ENCODE measurements around the gene NPIPB8. TPM values are rescaled to one million over a fixed set of nuclear protein-coding genes. Genes with fewer than 3 reads are reported as not detected.
"Not testable (repeated sequence)": the region's sequence is repeated elsewhere in the genome, so short reads cannot be mapped to it uniquely, and the experiment has no call there.

Gene NPIPB8
- total RNA-seq, 5 donors from 2014 or later (not counting 1 experiment from before 2014, with no cell fraction given): 0.76 to 3.7 (median 2.1) TPM; not detected in 2

DNA sequence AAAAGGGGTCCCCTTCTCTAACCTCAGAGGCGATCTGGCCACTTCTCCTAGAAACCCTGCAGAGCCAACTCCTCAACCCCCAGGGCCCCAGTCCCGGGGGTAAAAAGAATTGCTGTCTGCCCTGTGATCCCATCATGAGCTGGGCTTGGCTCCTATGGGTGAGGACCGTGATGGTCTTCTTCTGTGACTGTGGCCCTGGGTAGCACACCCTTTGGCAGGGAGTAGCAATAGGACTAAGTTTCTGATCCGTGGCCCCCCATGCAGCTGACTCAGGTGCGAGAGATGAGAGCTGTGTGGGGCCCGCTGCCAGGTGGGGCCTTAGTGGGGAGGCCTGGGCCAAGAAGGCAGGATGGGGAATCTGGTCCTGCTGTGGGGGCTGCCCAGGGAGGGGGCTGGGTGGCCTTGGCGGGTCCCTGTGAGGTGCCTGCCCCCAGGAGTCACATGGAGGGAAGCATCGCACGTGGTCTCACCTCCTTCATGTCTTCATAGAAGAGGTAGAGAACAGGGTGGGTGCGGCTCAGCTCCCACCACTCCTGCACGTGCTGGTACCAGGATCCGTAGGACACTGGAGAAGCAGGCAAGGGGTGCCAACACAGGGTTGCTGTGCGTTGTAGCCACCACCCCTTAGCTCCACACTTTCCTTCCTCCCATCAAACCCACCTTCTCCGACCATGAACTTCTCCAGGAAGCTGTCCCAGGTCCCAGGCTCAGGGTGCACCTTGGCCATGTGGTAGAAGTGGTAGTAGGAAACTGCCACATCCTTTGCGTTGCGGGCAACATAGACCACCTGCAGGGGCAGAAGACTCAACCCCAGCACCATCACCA is 31.4 kb upstream of the NPIPB8 start:
- WGBS (ENCODE audit: insufficient coverage): 70% methylated on average over 5 of the region's 16 CpGs
- Histone ChIP-seq H3K4me3 (ENCODE audit: control insufficient read depth in 1 of 2, extremely low read depth in 1 of 2, low read length in 1 of 2) (no peak overlapping the region), H3K36me3 (ENCODE audit: control insufficient read depth in 2 of 2, extremely low read depth in 1 of 2, insufficient read depth in 1 of 2, low read length in 1 of 2) (peaks cover 0 to 3% of the 10 kb centered on the region in 2 donors), H3K27ac (ENCODE audit: low read length) (no peak overlapping the region), H3K4me1 (ENCODE audit: control insufficient read depth in 1 of 2, extremely low read depth in 1 of 2, insufficient read depth in 2 of 2, low read length in 2 of 2) (peaks cover 2 to 7% of the 10 kb centered on the region in 2 experiments), H3K27me3 (replicated peaks in 1 of 2; ENCODE audit: control insufficient read depth in 2 of 2, extremely low read depth in 1 of 2, insufficient read depth in 2 of 2, low read length in 1 of 2) (no peaks in the 10 kb centered on the region), H3K9me3 (no peaks in the 10 kb centered on the region)
- Mint-ChIP-seq H3K9me3 (no peaks in the 10 kb centered on the region), H3K36me3 (no peaks in the 10 kb centered on the region), H3K4me1 (peaks cover 12 to 23% (median 16%) of the 10 kb centered on the region in 3 donors), H3K27me3 (no peaks in the 10 kb centered on the region), H3K27ac (no peak overlapping the region), H3K4me3 (no peak overlapping the region)
- CTCF ChIA-PET: no interaction called here
- DNase-seq: no peak
- no peak for ATAC-seq (replicated peaks in 1 of 4)
- POLR2A ChIA-PET: interaction anchor here in 1 of 2 donors (0.5 kb wide), 2 partner anchors 17 to 56 kb away, joined by 3 read pairs; no protein-coding TSS in a partner anchor

DNA sequence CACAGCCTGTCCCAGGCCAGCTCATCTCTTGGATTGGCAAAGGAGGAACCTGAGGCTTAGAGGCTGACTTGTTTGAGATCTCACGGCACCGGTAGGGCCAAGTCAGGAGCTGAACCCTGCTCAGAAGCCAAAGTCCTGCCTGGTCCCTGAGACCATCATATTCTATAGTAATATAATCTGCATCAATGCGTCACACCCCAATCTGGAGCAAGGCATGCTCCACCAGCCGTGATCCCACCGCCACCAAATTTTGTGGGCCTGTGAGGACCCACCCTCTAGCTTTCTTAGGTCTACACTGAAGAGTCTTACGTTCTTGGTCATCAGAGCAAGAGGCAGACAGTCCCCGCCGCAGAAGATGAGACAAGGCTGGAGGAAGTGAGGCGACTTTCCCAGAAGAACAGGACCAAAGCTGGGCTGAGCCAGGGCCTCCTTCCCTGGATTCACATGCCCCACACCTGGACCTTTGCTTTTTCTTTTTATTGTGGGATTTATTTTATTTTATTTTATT is 30.7 kb upstream of the NPIPB8 start:
- Mint-ChIP-seq H3K27me3 (no peaks in the 10 kb centered on the region), H3K36me3 (no peaks in the 10 kb centered on the region), H3K4me1 (peaks cover 12 to 23% (median 16%) of the 10 kb centered on the region in 3 donors), H3K4me3 (no peak overlapping the region), H3K9me3 (no peaks in the 10 kb centered on the region), H3K27ac (no peak overlapping the region)
- H3K27me3 ChIP-seq (replicated peaks in 1 of 2; ENCODE audit: control insufficient read depth in 2 of 2, extremely low read depth in 1 of 2, insufficient read depth in 2 of 2, low read length in 1 of 2): no peaks in the 10 kb centered on the region
- POLR2A ChIA-PET: interaction anchor here in 1 of 2 donors (0.5 kb wide), 1 partner anchor 16 kb away, joined by 3 read pairs; no protein-coding TSS in a partner anchor
- DNase-seq (no peak), ATAC-seq (replicated peaks in 1 of 4) (no peak)
- WGBS (ENCODE audit: insufficient coverage): 100% methylated on average over 2 of the region's 9 CpGs
- CTCF ChIA-PET: no interaction called here
- no peaks in the 10 kb centered on the region for H3K9me3 ChIP-seq
- H3K27ac ChIP-seq (ENCODE audit: low read length): no peak overlapping the region
- peaks cover 2 to 7% of the 10 kb centered on the region in 2 experiments for H3K4me1 ChIP-seq (ENCODE audit: control insufficient read depth in 1 of 2, extremely low read depth in 1 of 2, insufficient read depth in 2 of 2, low read length in 2 of 2)
- H3K4me3 ChIP-seq (ENCODE audit: control insufficient read depth in 1 of 2, extremely low read depth in 1 of 2, low read length in 1 of 2): no peak overlapping the region
- peaks cover 0 to 3% of the 10 kb centered on the region in 2 donors for H3K36me3 ChIP-seq (ENCODE audit: control insufficient read depth in 2 of 2, extremely low read depth in 1 of 2, insufficient read depth in 1 of 2, low read length in 1 of 2)

DNA sequence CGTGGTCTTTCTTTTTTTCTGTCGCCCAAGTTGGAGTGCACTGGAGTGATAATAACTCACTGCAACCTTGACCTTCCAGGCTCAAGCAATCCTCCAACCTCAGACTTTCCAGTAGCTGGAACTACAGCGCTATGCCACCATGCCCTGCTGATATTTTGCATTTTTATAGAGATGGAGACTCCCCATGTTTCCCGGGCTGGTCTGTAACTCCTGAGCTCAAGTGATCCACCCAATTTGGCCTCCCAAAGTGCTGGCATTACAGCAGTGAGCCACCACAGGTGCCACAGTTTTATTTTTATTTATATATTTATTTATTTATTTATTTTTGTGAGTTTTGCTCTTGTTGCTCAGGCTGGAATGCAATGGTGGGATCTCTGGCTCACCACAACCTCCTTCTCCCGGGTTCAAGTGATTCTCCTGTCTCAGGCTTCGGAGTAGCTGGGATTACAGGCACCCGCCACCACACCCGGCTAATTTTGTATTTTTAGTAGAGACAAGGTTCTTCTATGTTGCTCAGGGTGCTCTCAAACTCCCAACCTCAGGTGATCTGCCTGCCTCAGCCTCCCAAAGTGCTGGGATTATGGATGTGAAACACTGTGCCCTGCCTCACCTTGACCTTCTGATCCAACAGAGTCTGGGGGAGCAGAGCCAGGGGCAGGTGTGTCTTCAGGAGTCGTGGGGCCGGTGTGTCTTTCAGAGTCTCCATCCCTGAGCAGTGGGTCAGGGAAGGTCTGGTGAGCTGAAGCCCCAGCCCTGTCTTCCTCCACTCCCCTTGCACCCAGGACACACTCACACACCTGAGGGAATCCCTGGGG is 30.0 kb upstream of the NPIPB8 start:
- ATAC-seq (replicated peaks in 1 of 4); H3K27ac Mint-ChIP-seq; H3K4me3 ChIP-seq (ENCODE audit: control insufficient read depth in 1 of 2, extremely low read depth in 1 of 2, low read length in 1 of 2); H3K27ac ChIP-seq (ENCODE audit: low read length); H3K9me3 Mint-ChIP-seq; DNase-seq; H3K36me3 ChIP-seq (ENCODE audit: control insufficient read depth in 2 of 2, extremely low read depth in 1 of 2, insufficient read depth in 1 of 2, low read length in 1 of 2); H3K36me3 Mint-ChIP-seq; H3K27me3 Mint-ChIP-seq; H3K4me1 ChIP-seq (ENCODE audit: control insufficient read depth in 1 of 2, extremely low read depth in 1 of 2, insufficient read depth in 2 of 2, low read length in 2 of 2); CTCF ChIA-PET; H3K4me3 Mint-ChIP-seq; H3K9me3 ChIP-seq; H3K27me3 ChIP-seq (replicated peaks in 1 of 2; ENCODE audit: control insufficient read depth in 2 of 2, extremely low read depth in 1 of 2, insufficient read depth in 2 of 2, low read length in 1 of 2): not testable (repeated sequence)
- POLR2A ChIA-PET: interaction anchor here in 1 of 2 donors (0.6 kb wide), 1 partner anchor 15 kb away, joined by 3 read pairs; no protein-coding TSS in a partner anchor
- peaks cover 12 to 23% (median 16%) of the 10 kb centered on the region in 3 donors for H3K4me1 Mint-ChIP-seq
- WGBS (ENCODE audit: insufficient coverage): no CpG with 5 or more reads among the region's 10 CpGs

DNA sequence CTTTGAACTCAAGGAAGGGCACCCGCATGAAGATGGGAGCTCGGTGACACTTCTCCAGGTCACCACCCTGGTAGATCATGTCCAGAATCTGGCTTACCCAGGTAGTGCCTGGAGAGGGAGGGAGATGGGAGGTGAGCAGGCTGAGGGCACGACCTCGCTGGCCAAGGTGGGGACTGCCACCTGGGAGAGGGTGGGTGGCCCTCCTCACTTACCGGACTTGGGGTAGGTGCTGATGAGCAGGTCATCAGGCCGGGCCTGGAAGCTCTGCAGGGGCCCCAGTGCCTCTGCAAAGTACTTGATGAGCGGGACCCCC is 29.4 kb upstream of the NPIPB8 start:
- H3K27ac ChIP-seq (ENCODE audit: low read length); H3K27me3 Mint-ChIP-seq; H3K36me3 ChIP-seq (ENCODE audit: control insufficient read depth in 2 of 2, extremely low read depth in 1 of 2, insufficient read depth in 1 of 2, low read length in 1 of 2); CTCF ChIA-PET; H3K27me3 ChIP-seq (replicated peaks in 1 of 2; ENCODE audit: control insufficient read depth in 2 of 2, extremely low read depth in 1 of 2, insufficient read depth in 2 of 2, low read length in 1 of 2); H3K4me1 ChIP-seq (ENCODE audit: control insufficient read depth in 1 of 2, extremely low read depth in 1 of 2, insufficient read depth in 2 of 2, low read length in 2 of 2); ATAC-seq (replicated peaks in 1 of 4); POLR2A ChIA-PET; DNase-seq; H3K9me3 Mint-ChIP-seq; H3K36me3 Mint-ChIP-seq; H3K9me3 ChIP-seq; H3K4me3 Mint-ChIP-seq; H3K4me3 ChIP-seq (ENCODE audit: control insufficient read depth in 1 of 2, extremely low read depth in 1 of 2, low read length in 1 of 2); H3K27ac Mint-ChIP-seq: not testable (repeated sequence)
- WGBS (ENCODE audit: insufficient coverage): no CpG with 5 or more reads among the region's 7 CpGs
- peaks cover 12 to 23% (median 16%) of the 10 kb centered on the region in 3 donors for H3K4me1 Mint-ChIP-seq

DNA sequence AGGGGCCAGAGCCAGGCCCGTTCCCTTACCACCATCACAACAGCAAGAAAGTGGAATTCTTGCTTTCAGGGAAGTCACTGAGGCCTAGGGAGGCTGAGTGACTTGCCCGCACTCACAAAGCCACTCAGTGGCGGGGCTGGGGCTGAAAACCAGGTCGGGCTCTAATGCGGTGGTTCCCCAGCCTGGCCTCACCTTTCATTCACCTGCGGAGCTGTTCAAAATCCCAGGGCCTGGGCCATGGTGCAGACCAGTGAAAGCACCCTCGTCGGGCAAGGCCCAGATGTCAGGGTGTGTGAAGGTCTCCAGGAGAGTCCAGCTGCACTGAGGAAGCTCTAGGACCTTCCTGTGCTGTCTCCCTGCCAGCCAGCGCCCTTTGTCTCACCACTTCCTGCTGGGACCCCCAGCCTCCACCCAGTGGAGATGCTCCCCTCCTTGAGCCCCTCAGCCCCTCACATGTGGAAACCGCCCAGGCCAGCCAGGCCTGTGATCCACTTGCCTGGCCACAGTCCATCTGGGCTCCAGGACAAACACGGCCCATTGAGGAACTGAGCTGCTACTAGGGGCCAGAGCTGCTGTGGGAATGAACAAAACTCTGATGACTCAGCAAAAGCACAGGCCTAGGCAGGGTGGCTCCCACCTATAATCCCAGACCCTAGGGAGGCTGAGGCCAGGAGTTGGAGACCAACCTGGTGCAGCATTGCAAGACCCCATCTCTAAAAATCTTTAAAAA is 28.8 kb upstream of the NPIPB8 start:
- CTCF ChIA-PET; H3K27ac ChIP-seq (ENCODE audit: low read length); H3K36me3 Mint-ChIP-seq; H3K9me3 ChIP-seq; H3K27me3 Mint-ChIP-seq; H3K27me3 ChIP-seq (replicated peaks in 1 of 2; ENCODE audit: control insufficient read depth in 2 of 2, extremely low read depth in 1 of 2, insufficient read depth in 2 of 2, low read length in 1 of 2); H3K36me3 ChIP-seq (ENCODE audit: control insufficient read depth in 2 of 2, extremely low read depth in 1 of 2, insufficient read depth in 1 of 2, low read length in 1 of 2); H3K9me3 Mint-ChIP-seq; H3K4me1 ChIP-seq (ENCODE audit: control insufficient read depth in 1 of 2, extremely low read depth in 1 of 2, insufficient read depth in 2 of 2, low read length in 2 of 2); ATAC-seq (replicated peaks in 1 of 4); DNase-seq; H3K4me3 ChIP-seq (ENCODE audit: control insufficient read depth in 1 of 2, extremely low read depth in 1 of 2, low read length in 1 of 2): not testable (repeated sequence)
- 95% methylated on average over 4 of the region's 11 CpGs for WGBS (ENCODE audit: insufficient coverage)
- H3K4me1 Mint-ChIP-seq: peaks cover 12 to 23% (median 16%) of the 10 kb centered on the region in 3 donors
- peak overlapping the region in 1 of 3 donors; percentile 52 for H3K4me3 Mint-ChIP-seq
- POLR2A ChIA-PET: interaction anchor here in 1 of 2 donors (0.6 kb wide), 1 partner anchor 1545 kb away, joined by 5 read pairs; no protein-coding TSS in a partner anchor
- peak overlapping the region in 1 of 2 donors; percentile 48 for H3K27ac Mint-ChIP-seq

All from T-cell (primary cell).